ENCODE measurements around the gene MAG. TPM values are rescaled to one million over a fixed set of nuclear protein-coding genes. Genes with fewer than 3 reads are reported as not detected.
A peak's percentile ranks its signal among the peaks of the same experiment; 100 is the strongest.

Gene MAG
- total RNA-seq, 1 experiment from 2014 or later, result not detected

GRCh38 chr19:35267818-35268535 lies 24.0 kb upstream of the MAG start:
- Histone ChIP-seq H4K5ac (ENCODE audit: insufficient read length, low read depth, low read length) (no peak overlapping the region), H2BK20ac (ENCODE audit: low read depth, low read length, poor library complexity, severe bottlenecking) (no peak overlapping the region), H2BK120ac (ENCODE audit: low read depth, low read length, poor library complexity, severe bottlenecking) (no peak overlapping the region), H4K8ac (replicated peaks; ENCODE audit: insufficient read length, low read depth, low read length) (no peak overlapping the region), H3K9me3 (ENCODE audit: control insufficient read depth, low read depth, low read length) (no peaks in the 10 kb centered on the region), H4K91ac (ENCODE audit: insufficient read length, low read depth, low read length) (no peak overlapping the region), H3K4me1 (ENCODE audit: insufficient read depth, low read length) (no peaks in the 10 kb centered on the region), H3T11ph (ENCODE audit: low read length) (no peak overlapping the region), H3K27me3 (ENCODE audit: insufficient read depth, low read length) (no peaks in the 10 kb centered on the region), H3K14ac (ENCODE audit: insufficient read depth, low read length) (peak overlapping the region; percentile 80; the same call in 1 of the 2 replicates), H3K56ac (ENCODE audit: insufficient read length, low read depth, low read length) (no peak overlapping the region), H2AK5ac (ENCODE audit: insufficient read length, low read length) (no peak overlapping the region), H3K23me2 (ENCODE audit: insufficient read length, low read depth, low read length, poor library complexity, severe bottlenecking) (peaks cover 5% of the 10 kb centered on the region), H3K4ac (ENCODE audit: low read depth, low read length) (no peak overlapping the region), H3K79me1 (ENCODE audit: insufficient read depth, low read depth, low read length, poor library complexity, severe bottlenecking) (no peaks in the 10 kb centered on the region), H3K79me2 (ENCODE audit: insufficient read depth, low read length) (no peaks in the 10 kb centered on the region), H4K20me1 (ENCODE audit: control insufficient read depth, insufficient read depth, insufficient read length) (no peaks in the 10 kb centered on the region), H2BK12ac (ENCODE audit: insufficient read length, low read depth, low read length) (no peak overlapping the region), H2BK15ac (ENCODE audit: low read depth, low read length) (no peak overlapping the region), H3K18ac (ENCODE audit: insufficient read length, low read depth, low read length) (peak overlapping the region; percentile 28), H3K27ac (ENCODE audit: insufficient read length, low read depth, low read length) (no peak overlapping the region), H3K9ac (ENCODE audit: extremely low read depth, insufficient read length, low read length) (peak overlapping the region; percentile 28), H2AFZ (ENCODE audit: low read length) (no peak overlapping the region), H3K23ac (ENCODE audit: insufficient read length, low read depth, low read length) (no peak overlapping the region), H3K4me2 (ENCODE audit: insufficient read depth, insufficient read length, low read length) (peak overlapping the region; percentile 30), H2BK5ac (ENCODE audit: insufficient read length, low read length) (no peak overlapping the region)
- no peak for TF ChIP-seq CTCF (conservative IDR thresholded peaks at IDR 0.05)
- H3K27me3 Mint-ChIP-seq (ENCODE audit: low read depth), result no peaks in the 10 kb centered on the region
- H3K4me1 Mint-ChIP-seq, result peaks cover 11 to 15% of the 10 kb centered on the region in 2 experiments
- peaks cover 24 to 63% (median 61%) of the 10 kb centered on the region in 3 experiments for H3K36me3 Mint-ChIP-seq (ENCODE audit: insufficient read depth in 1 of 3, low read depth in 3 of 3)
- H3K27ac Mint-ChIP-seq, result peak overlapping the region; percentile 88 to 98 (median 96); a peak in 5 of 7 replicates
- DNase-seq, result peak; percentile 61
- no peaks in the 10 kb centered on the region for H3K9me3 Mint-ChIP-seq
- H3K4me3 Mint-ChIP-seq, result peak overlapping the region; percentile 84 to 90
- no CpG with 5 or more reads among the region's 100 CpGs for WGBS (ENCODE audit: extremely low coverage, insufficient read length, low lambda C conversion rate)

Data from H9 (cell line).